ENCODE measurements around the gene NEU2. TPM values are rescaled to one million over a fixed set of nuclear protein-coding genes. Genes with fewer than 3 reads are reported as not detected.
"Not testable (repeated sequence)": the region's sequence is repeated elsewhere in the genome, so short reads cannot be mapped to it uniquely, and the experiment has no call there.

Gene NEU2
- total RNA-seq, 1 experiment from 2014 or later: not detected

GRCh38 chr2:233034091-233034882, 1.8 kb downstream of the NEU2 start:
- no peak for DNase-seq (ENCODE audit: low spot score)

- DNase-seq (ENCODE audit: low spot score): no peak
Measured at GRCh38 chr2:233035426-233036161, 3.1 kb downstream of the NEU2 start.

GRCh38 chr2:233036162-233036838, 3.8 kb downstream of the NEU2 start:
- no peak for DNase-seq (ENCODE audit: low spot score)

GRCh38 chr2:233037078-233037477, 4.6 kb downstream of the NEU2 start:
- DNase-seq (ENCODE audit: low spot score): peak; percentile 65

GRCh38 chr2:233039212-233039845, 6.9 kb downstream of the NEU2 start:
- no peak for DNase-seq (ENCODE audit: low spot score)

GRCh38 chr2:233039846-233040530, 7.5 kb downstream of the NEU2 start:
- DNase-seq (ENCODE audit: low spot score): no peak

- no peak for DNase-seq (ENCODE audit: low spot score)
Measured at GRCh38 chr2:233040571-233040970, 8.1 kb downstream of the NEU2 start.

- DNase-seq (ENCODE audit: low spot score): no peak
Measured at GRCh38 chr2:233041722-233042323, 9.4 kb downstream of the NEU2 start.

GRCh38 chr2:233042549-233042948, 10.1 kb downstream of the NEU2 start:
- DNase-seq (ENCODE audit: low spot score): no peak

- no peak for DNase-seq (ENCODE audit: low spot score)
Measured at GRCh38 chr2:233044974-233045605, 12.6 kb downstream of the NEU2 start.

GRCh38 chr2:233047206-233047605, 14.7 kb downstream of the NEU2 start:
- no peak for DNase-seq (ENCODE audit: low spot score)

- no peak for DNase-seq (ENCODE audit: low spot score)
Measured at GRCh38 chr2:233047667-233048066, 15.2 kb downstream of the NEU2 start.

GRCh38 chr2:233048569-233049193, 16.2 kb downstream of the NEU2 start:
- DNase-seq (ENCODE audit: low spot score): no peak

- DNase-seq (ENCODE audit: low spot score): no peak
Measured at GRCh38 chr2:233049194-233049761, 16.8 kb downstream of the NEU2 start.

GRCh38 chr2:233051241-233052149, 19.0 kb downstream of the NEU2 start:
- DNase-seq (ENCODE audit: low spot score): peak; percentile 53

GRCh38 chr2:233052517-233052916, 20.0 kb downstream of the NEU2 start:
- not testable (repeated sequence) for DNase-seq (ENCODE audit: low spot score)

- no peak for DNase-seq (ENCODE audit: low spot score)
Measured at GRCh38 chr2:233053928-233054784, 21.7 kb downstream of the NEU2 start.

- no peak for DNase-seq (ENCODE audit: low spot score)
Measured at GRCh38 chr2:233055362-233055761, 22.9 kb downstream of the NEU2 start.
